Stimulated activated CD8-positive, alpha-beta memory T cell treated with anti-CD3 and anti-CD28 coated beads, Interleukin-7, amount 100 ng/mL, for 4 hours (primary cell): ENCODE measurements around the gene RAI14.
"Not testable (repeated sequence)": the region's sequence is repeated elsewhere in the genome, so short reads cannot be mapped to it uniquely, and the experiment has no call there.

Experiments
- DNase-seq, 2 donors: peaks; one replicate each; pipeline ENCODE4 v3.0.0-alpha.2; 2020; ENCODE audit warnings: low read depth in 2 of 2

RAI14 gene

DNA sequence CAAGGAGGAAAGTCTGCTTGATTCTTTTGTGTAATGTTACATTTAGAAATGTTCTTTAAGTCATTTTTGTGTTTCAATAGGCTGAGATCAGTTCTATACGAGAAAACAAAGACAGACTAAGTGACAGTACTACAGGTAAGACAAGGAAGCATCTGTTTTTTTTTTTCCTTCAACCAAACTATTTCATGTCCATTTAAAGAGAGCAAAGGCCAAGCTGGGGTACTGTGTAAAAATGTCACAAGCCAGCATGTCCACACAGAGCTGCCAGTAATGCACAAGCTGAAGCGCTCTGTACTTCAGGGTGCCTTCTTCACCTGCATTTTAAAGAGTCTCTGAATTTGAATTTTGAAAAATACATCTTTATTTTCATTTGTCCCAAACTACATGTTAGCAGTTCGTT, 162.6 kb downstream of the RAI14 start:
- no peak for DNase-seq

GRCh38 chr5:34820593-34820992, 164.5 kb downstream of the RAI14 start:
- no peak for DNase-seq

- DNase-seq = no peak
These were observed 167.0 kb downstream of the RAI14 start for GRCh38 chr5:34822956-34823715.

- no peak for DNase-seq
These were observed 170.2 kb downstream of the RAI14 start for GRCh38 chr5:34826347-34826746.

- no peak for DNase-seq
These were observed 171.7 kb downstream of the RAI14 start for GRCh38 chr5:34827588-34828506.

- not testable (repeated sequence) for DNase-seq
These were observed 174.7 kb downstream of the RAI14 start for GRCh38 chr5:34830827-34831226.

DNA sequence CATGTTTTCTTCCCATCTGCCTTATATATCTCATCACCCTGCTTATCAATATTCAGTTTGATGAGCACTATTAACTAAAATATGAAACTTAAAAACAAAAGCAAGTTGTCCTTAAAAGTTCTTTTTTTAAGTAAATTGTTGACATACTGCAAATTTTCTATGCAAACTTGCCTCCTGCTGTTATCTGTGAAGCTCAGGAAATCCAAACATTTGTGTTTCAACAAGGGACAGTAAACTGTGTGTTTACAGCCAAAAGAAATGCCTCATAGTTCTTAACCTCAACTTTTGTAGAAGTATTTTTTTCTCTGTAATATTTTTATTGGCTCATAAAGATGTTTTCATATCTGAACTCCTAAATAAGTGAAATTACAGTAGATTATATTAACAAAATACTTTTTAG, 175.2 kb downstream of the RAI14 start:
- DNase-seq = no peak

DNA sequence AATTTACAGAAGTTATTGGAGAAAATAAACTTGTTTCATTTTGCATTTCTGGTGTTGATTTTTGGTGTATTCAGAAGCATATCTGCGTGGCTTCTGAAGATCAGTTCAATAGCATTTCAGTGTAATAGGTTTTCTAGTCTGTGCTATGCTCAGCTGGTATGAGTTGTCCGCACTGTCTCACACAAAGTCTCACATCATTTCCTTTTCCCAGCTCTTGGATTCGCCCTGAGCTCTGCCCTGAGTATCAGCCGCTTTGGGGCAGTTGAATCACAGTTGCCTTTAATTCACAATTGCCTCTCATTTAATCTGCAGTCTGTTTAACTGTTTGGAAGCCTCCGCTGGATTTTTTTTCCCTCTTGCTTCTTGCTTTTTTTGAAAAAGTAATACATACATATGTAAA, 176.4 kb downstream of the RAI14 start:
- no peak for DNase-seq

DNA sequence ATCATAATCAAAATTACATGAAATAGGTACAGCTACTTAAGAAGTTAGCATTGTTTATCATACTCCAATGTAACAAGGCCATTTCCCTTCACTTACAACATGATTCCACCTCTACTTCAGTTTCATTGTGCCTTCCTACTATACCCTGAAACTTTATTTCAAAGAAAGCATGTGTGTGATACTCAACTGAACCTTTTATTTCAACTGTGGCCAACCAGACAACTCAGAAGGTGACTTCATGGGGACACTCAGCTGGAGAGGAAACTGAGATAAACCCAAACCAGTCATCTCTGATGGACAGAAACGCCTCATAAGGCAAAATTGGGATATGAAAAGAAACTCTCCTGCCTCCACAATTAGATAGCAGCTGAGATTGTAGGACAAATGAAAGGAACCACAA, 177.0 kb downstream of the RAI14 start:
- DNase-seq = no peak

DNA sequence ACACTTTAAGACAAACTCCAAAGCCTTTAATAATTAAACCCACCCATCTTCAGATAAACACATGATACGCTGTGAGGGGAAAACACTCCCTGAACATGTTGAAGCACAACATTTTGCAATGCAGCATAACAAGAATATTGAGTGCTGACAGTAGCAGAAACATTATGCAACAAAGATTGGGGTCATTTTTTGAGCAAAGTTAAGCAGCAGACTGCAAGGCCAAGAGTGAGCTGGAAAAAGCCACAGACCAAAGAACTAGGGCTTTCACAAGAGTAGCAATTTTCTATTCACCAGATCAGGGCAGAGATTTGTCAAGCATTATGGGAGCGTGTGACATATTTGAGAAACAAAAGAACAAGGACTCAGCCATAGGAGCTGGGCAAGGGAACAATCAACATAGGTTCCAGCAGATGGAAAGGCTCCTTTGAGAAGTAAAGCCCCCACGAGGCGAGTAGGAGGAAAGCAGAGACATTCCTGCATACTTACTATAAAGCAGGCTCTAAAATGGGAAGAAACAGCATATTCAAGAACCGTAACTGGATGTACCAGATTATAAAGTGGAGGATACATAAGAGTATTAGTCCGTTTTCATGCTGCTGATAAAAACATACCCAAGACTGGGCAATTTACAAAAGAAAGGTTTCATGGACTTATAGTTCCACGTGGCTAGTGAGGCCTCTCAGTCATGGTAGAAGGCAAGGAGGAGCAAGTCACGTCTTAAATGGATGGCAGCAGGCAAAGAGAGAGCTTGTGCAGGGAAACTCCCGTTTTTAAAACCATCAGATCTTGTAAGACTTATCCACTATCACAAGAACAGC, 178.1 kb downstream of the RAI14 start:
- no peak for DNase-seq

DNA sequence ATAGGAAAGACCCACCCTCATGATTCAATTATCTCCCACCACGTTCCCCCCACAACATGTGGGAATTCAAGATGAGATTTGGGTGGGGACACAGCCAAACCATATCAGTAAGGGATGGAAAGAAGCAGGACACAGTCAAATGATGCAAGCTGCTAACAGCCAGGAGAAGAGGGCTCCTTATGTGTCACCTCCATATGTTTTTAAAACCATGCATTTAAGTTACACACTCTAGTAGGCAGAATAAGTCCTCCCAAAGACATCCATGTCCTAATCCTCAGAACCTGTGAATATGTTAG, 178.6 kb downstream of the RAI14 start:
- no peak for DNase-seq

- no peak for DNase-seq
These were observed 179.5 kb downstream of the RAI14 start for GRCh38 chr5:34835664-34836063.

GRCh38 chr5:34838785-34839714, 182.9 kb downstream of the RAI14 start, which contains the start of gene TTC23L:
Gene TTC23L (plus strand): TSS chr5:34839164. CDS start chr5:34840672, 1,508 bp downstream.
- peak; percentile 79 to 86 for DNase-seq

DNA sequence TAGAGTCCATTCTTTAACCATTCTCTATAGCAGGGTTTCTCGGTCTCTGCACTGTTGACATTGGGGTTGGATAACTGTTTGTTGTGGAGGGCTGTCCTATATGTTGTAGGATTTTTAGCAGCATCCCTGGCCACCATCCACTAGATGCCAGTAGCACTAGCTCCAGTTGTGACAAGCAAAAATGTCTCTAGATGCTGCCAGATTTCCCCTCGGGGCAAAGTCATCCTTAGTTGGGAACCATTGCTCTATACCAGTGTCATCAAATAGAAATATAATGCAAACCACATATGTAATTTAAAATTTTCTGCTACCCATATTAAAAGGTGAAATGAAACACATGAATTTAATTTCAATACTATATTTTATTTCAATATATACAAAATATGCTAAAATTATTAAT, 185.7 kb downstream of the RAI14 start:
- DNase-seq = no peak

GRCh38 chr5:34842554-34842953, 186.4 kb downstream of the RAI14 start:
- no peak for DNase-seq

- no peak for DNase-seq
These were observed 187.4 kb downstream of the RAI14 start for GRCh38 chr5:34843497-34843896.

DNA sequence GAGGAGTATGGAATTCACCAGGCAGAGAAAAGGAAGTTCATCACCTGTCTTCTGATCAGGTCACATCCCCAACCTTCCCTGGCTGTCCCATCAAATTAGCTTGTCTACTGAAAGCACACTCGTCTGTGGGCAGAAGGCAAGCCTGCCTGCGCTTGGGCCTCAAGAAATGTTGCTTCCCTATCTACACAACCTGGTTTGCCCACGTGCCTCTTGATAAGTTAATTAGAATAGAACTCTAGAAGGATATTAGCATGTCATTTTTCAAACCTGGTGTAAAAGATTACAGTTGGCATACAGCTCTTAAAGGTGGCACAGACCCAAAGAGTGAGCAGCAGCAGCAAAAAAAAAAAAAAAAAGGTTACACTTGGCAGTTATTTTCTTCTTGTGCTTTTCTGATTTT, 188.0 kb downstream of the RAI14 start:
- DNase-seq = no peak

GRCh38 chr5:34844999-34845398, 188.9 kb downstream of the RAI14 start:
- no peak for DNase-seq

DNA sequence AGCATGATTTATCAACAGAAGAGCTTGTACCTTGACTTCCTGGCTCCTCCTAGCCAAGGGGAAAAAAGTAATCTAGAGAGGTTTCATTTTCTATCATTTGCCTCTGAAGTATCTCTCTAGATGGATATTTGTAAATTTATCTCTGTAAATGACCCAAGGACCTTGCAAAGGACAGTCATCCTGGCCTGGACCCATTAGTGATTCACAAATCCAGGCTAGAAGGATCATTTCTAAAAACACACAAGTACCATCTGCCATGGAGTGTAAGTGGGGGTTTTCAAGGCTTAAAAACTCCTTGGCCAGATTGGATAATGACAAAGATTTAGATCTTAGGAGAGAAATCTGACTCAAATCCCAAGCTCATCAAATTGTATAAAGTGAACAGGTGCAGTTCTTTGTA, 190.9 kb downstream of the RAI14 start:
- no peak for DNase-seq

DNA sequence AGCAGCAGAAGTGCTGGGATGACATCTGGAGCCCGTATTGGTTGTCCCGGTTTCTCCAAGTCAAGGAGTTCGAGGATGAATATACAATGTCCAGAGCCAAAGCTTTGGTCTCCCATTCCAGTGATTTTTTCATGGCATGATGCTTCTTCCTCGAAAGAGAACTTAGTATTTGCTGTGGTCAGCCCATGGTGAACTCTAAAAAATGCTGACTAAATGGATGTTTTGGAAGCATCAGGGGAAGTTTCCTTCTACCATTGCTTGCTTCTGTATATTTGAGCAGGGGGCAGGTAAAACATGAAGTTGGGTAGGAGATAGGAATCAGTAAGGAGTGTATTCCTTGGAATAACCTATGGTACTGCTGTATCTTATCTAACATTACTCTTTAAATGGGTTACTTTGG, 191.4 kb downstream of the RAI14 start:
- DNase-seq = no peak

GRCh38 chr5:34848230-34848629, 192.1 kb downstream of the RAI14 start:
- DNase-seq = no peak
